ENCODE results near the gene SH3TC2. TPM values are rescaled to one million over a fixed set of nuclear protein-coding genes. Genes with fewer than 3 reads are reported as not detected.

SH3TC2 gene
- total and polyA plus RNA-seq, 7 donors: 0.18 to 1.9 (median 0.60) TPM

Other genes with a start within 250 kb of the SH3TC2 start
- 10 to 100 TPM in 1 of 4 donors, 1 to 10 TPM in 3; 4.8 to 11.1 (median 7.9) TPM for gene ADRB2, start 236.5 kb downstream of the SH3TC2 start, total RNA-seq
- 1 to 10 TPM; 1.3 to 5.6 (median 3.0) TPM for gene ADRB2, start 236.5 kb downstream of the SH3TC2 start, polyA plus RNA-seq
- 10 to 100 TPM; 34.3 to 54.5 (median 42.8) TPM for gene ABLIM3, start 78.4 kb upstream of the SH3TC2 start, total RNA-seq
- 10 to 100 TPM; 18.7 to 35.0 (median 23.8) TPM for gene ABLIM3, start 78.4 kb upstream of the SH3TC2 start, polyA plus RNA-seq
- 10 to 100 TPM; 21.0 to 38.6 (median 26.4) TPM for gene AFAP1L1, start 208.8 kb upstream of the SH3TC2 start, total RNA-seq
- gene AFAP1L1, start 208.8 kb upstream of the SH3TC2 start, polyA plus RNA-seq: 10 to 100 TPM; 10.8 to 39.9 (median 15.0) TPM

All from psoas muscle (tissue), 7 donors.